Keratinocyte (primary cell): ENCODE measurements around the gene DCHS1.

Source experiments
- CTCF ChIP-seq, 3 experiments: IDR thresholded peaks in 1 of 3; conservative IDR thresholded peaks in 1 of 3; optimal IDR thresholded peaks in 1 of 3; 2 replicates in 2 of 3; 3 replicates in 1 of 3; pipeline versions ENCODE3 to v1.5.1; 2011; ENCODE audit warnings: low read length in 3 of 3, mild to moderate bottlenecking in 3 of 3, moderate library complexity in 2 of 3, control low read depth in 1 of 3, inconsistent platforms in 1 of 3; ENCODE audit not compliant: insufficient read depth in 2 of 3; ENCODE audit errors: extremely low read depth in 1 of 3
- EZH2 ChIP-seq: IDR thresholded peaks from one replicate; pipeline ENCODE4 v1.6.1; 2012; ENCODE audit warnings: inconsistent platforms, mild to moderate bottlenecking, low read length, moderate library complexity

GRCh38 chr11:6623391-6624363 lies 31.9 kb downstream of the DCHS1 start:
- TF ChIP-seq CTCF (optimal IDR thresholded peaks at IDR 0.05 in 1 of 3, IDR thresholded peaks at IDR 0.05 in 1 of 3, conservative IDR thresholded peaks at IDR 0.05 in 1 of 3; ENCODE audit: extremely low read depth in 1 of 3, insufficient read depth in 2 of 3, low read length in 3 of 3) (no peak), EZH2 (no peak)
